DLD1 (cell line): ENCODE results near the gene ZBED6.
"Not testable (repeated sequence)": the region's sequence is repeated elsewhere in the genome, so short reads cannot be mapped to it uniquely, and the experiment has no call there.

Source experiments
- in situ Hi-C: cut with HindIII; loops from 2 replicates; pipeline ENCODE4 v1.10.0; 2017; ENCODE audit warnings: low sequenced_read_pairs

The ZBED6 gene

DNA sequence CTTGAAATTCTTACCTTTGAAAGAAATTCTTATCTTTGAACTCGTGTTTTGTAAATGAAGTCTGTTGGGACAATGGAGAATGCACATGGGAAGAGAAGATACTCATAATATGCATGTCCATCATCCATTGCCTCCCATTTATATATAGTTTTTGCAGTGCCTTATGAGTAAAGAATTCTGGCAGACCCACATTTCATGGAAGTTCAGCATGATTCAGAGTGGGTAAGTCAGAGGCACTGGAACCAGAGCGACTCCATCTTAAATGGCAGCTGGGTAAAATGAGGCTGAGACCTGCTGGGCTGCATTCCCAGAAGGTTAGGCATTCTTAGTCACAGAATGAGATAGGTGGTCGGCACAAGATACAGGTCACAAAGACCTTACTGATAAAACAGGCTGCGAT, 16.6 kb upstream of the ZBED6 start:
- in situ Hi-C loops: no loop called here

DNA sequence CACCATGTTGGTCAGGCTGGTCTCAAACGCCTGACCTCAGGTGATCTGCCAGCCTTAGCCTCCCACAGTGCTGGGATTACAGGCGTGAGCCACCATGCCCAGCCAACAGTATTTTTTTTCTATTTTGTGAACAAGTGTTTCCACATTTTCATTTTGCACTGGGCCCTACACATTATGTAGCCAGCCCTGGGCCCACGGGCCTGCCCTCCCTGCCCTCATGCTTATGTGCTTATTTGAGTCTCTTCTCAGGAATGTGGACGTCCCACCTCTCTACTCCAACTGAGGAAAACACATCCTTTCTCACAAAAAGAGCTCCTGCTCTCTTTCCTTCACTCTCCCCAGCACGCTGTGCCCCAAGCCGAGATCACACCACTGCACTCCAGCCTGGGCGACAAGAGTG, 13.5 kb upstream of the ZBED6 start:
- in situ Hi-C loops: no loop called here

DNA sequence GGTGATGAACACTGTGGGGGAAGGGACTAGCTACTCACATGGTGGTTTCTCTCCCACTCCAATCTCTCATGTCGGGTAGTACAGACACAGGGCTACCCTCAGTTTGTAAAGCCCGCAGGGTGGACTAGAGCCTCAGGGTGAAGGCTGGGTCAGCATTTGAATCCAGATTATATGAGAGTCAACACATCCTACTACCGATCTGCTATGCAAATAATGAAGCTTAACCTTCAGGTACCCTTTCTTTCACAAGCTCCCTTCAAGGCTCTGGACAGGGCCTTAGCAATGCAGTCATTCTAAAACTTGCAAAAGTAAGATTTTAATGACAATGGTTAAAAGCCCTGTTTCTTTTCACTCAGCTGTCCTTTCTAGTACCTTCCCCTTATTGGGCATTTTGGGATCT, 5.5 kb upstream of the ZBED6 start:
- in situ Hi-C loops: loop anchor here (5.0 kb wide), 1 partner anchor 58 kb away; no protein-coding TSS in a partner anchor

DNA sequence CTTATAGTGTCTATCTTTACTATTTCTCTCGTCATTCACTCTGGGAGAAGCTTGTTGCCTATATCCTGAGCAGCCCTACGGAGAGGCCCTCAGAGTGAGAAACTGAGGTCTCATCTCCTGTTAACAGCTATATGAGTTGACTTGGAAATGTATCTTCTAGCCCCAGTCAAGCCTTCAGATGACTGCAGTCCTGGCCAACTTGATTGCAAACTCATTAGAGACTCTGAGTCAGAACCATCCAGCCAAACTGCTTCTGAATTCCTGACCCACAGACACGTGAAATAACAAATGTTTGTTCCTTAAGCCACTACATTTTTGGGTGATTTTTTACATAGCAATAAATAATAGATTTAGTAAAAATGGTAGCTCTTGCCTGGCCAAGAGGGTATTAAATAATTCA, 3.9 kb upstream of the ZBED6 start:
- in situ Hi-C loops: loop anchor here (5.0 kb wide), 1 partner anchor 59 kb away; no protein-coding TSS in a partner anchor

DNA sequence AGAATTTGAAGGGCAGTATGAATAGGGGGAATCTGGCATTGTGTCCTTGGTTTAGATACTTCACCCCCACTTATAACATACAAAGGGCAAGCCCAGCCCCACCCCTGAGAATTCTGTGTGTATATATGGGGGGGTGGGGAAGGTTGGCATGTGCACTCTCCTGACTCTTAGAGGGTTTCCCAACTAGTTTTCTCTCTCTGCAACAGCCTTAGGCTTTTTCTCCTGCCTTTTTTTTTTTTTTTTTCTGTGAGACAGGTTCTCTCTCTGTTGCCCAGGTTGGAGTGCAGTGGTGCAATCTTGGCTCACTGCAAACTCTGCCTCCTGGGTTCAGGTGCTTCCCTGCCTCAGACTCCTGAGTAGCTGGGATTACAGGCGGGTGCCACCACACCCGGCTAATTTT, 2.9 kb upstream of the ZBED6 start:
- in situ Hi-C loops: loop anchor here (5.0 kb wide), 1 partner anchor 60 kb away; no protein-coding TSS in a partner anchor

DNA sequence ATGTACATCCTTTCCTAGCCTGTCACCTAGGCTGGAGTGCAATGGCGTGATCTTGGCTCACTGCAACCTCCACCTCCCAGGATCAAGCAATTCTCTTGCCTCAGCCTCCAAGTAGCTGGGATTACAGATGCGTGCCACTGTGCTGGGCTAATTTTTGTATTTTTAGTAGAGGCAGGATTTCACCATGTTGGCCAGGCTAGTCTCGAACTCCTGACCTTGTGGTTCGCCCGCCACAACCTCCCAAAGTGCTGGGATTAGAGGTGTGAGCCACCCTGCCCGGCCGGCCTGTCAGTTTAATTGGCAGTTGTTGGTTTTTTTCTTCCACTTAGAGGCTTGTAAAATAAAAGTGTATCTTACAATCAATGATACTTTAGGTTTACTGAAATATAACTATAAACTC, 1.9 kb upstream of the ZBED6 start:
- in situ Hi-C loops: loop anchor here (5.0 kb wide), 1 partner anchor 61 kb away; no protein-coding TSS in a partner anchor

DNA sequence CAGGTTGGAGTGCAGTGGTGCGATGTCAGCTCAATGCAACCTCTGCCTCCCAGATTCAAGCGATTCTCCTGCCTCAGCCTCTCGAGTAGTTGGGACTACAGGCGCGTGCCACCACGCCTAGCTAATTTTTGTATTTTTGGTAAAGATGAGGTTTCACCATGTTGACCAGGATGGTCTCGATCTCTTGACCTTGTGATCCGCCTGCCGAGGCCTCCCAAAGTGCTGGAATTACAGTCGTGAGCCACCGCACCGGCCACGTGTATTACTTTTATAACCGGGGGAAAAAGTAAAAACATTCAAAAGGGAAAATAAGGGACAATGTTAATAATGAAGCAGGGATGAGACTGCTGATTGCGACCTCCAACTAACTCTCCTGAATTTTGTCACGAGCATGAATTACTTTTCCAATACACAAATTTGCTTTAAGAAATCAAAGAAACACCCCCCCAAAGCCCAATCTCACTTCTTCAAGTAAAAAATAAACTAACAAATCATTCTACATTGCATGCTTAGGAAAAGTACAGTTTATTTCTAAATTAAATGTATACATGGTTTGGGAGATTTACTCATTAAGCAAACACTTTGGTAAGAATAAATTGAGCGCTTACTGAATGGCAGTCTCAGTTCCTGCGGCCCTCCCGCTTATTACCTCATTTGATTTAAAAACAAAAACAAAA, 521 bp upstream of the ZBED6 start:
- in situ Hi-C loops: loop anchor here (5.0 kb wide), 1 partner anchor 63 kb away; no protein-coding TSS in a partner anchor

DNA sequence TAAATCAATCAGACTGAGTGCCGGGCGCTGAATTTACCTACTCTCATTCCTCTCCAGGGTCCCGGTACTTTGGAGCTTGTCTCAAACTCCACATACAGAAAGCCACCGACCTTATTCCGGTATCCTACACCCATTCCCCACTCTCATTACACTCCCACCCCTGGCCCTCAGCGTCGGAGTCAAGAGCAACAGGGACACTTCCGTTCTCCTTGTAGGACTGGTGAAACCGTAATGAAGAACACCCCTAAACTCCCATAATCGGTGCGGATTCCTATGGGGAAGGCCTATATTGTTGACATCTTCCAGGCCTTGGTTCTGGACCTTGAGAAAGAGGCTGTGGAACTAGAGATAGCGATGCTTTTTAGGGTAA, 798 bp downstream of the ZBED6 start:
- in situ Hi-C loops: no loop called here

DNA sequence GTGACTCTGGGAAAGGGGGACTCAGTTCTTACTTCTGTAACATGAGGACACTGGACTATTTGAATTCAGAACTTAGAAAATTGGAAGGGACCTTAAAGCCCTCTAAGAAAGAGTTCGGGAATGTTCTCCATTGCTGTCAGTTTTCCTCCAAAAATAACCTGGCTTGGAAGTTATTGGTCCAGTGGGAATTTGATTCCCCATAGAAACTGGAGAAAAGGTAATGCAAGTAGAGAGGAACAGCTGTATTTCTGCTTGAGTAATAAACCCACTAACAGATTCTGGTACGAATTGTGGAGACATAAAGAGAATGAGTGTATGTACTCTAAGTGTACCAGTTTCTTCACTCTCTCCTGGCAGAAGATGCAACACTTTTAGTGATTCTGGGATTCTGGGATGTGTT, 1.8 kb downstream of the ZBED6 start:
- in situ Hi-C loops: no loop called here

DNA sequence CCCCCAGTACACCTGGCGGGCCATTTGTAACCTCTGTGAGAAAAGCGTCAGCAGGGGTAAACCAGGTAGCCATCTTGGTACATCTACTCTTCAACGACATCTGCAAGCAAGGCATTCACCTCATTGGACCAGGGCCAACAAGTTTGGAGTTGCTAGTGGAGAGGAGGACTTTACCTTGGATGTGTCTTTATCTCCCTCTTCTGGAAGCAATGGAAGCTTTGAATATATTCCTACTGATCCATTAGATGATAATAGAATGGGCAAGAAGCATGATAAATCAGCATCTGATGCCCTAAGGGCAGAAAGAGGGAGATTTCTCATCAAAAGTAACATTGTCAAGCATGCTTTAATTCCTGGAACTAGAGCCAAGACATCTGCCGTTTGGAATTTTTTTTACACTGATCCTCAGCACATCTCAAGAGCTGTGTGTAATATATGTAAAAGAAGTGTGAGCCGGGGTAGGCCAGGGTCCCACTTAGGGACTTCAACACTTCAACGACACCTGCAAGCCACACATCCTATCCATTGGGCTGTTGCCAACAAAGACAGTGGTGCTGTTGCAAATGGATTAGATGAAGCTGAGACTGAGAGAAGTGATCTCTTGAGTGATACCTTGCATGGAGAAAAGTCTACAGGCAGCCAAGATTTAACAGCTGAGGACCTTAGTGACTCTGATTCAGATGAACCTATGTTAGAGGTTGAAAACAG, 2.7 kb downstream of the ZBED6 start:
- in situ Hi-C loops: no loop called here

DNA sequence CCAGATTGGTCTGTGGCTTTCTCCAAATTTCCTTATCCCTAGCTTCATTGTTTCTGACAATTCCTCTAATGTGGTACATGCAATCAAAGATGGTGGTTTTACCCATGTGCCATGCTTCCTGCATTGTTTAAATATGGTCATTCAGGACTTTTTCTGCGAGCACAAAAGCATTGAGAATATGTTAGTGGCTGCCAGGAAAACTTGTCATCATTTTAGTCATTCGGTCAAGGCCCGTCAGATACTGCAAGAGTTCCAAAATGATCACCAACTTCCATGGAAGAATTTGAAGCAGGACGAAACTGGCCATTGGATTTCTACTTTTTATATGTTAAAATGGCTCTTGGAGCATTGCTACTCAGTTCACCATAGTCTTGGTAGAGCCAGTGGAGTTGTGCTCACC, 3.7 kb downstream of the ZBED6 start:
- in situ Hi-C loops: no loop called here

DNA sequence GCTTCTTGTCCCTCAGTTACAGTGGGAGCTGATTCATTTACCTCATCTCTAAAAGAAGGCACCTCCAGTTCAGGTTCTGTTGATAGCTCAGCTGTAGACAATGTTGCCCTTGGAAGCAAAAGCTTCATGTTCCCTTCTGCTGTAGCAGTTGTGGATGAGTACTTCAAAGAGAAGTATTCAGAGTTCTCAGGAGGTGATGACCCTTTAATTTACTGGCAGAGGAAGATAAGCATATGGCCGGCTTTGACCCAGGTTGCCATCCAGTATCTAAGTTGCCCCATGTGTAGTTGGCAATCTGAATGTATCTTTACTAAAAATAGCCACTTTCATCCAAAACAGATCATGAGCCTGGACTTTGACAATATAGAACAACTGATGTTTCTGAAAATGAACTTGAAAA, 4.5 kb downstream of the ZBED6 start:
- in situ Hi-C loops: no loop called here

DNA sequence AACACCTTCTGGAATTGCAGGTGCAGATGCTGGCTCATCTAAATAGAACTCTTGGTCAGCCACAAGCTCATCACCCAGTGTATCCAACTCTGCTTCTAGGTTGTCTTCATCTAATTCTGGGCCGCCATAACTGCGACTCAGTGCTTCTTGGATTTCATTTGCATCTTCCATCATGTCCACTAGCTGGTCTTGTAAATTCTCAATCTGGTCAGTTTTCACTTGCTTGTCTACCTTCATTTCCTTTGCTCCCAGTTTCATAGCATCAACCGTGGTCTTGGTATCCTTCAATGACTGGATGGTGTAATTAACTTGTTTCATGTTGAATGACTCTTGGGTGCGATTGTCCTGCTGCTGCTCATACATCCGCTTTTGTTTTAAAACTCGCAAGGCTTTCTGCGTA, 10.3 kb downstream of the ZBED6 start:
- in situ Hi-C loops: no loop called here

DNA sequence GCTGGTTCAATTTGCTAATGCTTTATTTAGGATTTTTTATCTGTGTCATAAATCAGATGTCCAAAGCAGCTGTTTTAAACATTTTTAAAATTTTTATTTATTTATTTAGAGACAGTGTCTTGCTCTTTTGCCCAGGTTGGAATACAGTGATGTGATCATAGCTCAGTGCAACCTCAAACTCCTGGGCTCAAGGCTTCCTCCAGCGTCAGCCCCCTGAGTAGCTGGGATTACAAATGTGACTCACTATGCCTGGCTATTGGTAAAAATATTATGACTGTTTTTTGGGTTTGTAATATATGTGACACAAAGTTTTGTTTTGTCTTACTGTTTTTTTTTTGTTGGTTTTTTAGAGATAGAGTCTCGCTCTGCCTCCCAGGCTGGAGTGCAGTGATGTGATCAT, 11.8 kb downstream of the ZBED6 start:
- in situ Hi-C loops: no loop called here

DNA sequence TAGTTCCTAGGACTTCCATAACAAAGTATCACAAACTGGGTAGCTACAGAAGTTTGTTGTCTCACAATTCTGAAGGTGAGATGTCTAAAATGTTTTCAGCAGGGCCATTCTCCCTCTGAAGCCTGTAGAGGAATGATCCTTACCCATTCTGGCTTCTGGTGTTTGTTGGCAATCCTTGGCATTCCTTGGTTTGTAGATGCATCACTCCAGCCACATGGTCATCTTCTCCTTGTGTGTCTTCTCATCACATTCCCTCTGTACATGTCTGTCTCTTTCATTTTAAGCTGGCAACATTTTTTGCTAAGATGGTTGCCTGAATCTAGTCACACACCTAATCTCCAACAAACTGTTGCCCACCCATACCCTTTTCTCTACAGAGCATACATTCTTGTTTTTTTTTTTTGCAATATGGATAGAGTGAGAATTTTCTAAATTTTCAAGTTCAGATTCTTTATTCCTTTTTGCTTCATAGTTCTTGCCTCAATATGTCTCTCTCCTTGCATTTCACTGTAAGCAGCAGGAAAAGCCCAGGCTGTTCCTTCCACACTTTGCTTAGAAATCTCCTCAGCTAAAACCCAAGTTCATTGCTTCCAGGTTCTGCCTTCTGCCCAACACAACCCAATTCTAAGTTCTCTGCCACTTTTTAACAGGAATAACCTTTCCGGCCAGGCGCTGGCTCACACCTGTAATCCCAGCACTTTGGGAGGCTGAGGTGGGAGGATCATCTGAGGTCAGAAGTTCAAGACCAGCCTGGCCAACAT, 18.3 kb downstream of the ZBED6 start:
- in situ Hi-C loops: no loop called here

DNA sequence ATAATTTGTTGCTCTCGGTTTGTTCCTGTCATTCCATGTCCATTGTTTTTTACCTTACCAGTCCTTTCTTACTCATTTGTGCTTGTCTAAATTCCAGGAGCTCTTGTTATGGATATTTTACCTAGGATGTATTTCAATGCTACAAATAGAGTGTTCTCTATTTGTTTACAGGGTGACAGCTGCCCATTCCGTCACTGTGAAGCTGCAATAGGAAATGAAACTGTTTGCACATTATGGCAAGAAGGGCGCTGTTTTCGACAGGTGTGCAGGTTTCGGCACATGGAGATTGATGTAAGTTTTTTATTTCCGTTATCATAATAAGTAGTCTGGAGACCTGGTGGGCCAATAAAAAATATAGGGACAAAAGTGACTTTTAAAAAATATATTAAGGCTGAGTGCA, 23.0 kb downstream of the ZBED6 start:
- in situ Hi-C loops: no loop called here

DNA sequence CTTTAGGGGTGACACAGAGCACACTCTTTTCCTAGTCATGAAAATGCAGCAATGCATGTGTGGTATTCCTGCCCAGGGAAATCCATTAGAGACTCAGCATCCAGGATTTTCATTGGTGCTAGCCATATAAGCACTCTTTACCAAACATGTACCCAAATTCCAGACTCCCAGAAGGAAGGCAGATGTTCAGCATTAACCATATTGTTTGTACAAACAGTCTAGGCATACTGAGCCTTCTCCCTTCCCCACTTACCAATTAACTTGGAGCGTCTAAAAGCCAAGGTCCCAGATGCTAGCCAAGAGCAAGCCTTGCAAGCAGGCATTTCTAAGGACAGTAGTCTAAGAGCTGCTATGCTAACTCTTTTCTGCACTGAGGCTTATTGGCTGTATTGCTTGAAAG, 27.9 kb downstream of the ZBED6 start:
- in situ Hi-C loops: no loop called here

DNA sequence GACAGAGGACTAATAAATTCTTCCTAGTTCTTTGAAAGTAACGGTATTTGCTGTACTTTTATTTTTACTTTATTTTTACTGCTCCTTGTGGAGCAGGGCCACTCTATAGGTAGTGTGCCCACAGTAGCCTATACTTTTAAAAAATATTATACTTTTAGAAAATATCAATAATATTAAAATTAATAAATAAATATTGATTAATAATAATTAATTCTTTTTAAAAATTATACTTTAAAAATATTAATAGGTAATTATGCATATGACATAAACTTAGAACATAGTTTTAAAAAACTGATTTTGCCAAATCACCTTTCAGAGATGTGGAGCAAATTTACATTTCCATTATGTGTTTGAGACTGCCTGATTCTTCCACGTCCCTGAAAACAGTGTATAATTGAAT, 30.8 kb downstream of the ZBED6 start:
- in situ Hi-C loops: no loop called here

DNA sequence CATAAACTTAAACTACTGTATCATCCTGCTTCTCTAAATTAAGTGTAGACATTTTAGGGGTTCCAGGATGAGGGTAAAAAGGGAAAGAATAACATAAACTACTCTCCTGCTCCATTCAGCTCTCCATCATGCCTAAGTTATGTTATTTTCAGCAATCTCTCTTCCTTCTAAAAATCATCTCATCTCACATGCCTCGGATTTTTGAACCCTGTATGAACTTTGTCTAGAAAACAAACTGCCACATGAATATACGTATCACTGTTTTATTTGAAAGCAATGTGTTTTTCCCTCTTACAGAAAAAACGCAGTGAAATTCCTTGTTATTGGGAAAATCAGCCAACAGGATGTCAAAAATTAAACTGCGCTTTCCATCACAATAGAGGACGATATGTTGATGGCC, 32.6 kb downstream of the ZBED6 start:
- in situ Hi-C loops: no loop called here

DNA sequence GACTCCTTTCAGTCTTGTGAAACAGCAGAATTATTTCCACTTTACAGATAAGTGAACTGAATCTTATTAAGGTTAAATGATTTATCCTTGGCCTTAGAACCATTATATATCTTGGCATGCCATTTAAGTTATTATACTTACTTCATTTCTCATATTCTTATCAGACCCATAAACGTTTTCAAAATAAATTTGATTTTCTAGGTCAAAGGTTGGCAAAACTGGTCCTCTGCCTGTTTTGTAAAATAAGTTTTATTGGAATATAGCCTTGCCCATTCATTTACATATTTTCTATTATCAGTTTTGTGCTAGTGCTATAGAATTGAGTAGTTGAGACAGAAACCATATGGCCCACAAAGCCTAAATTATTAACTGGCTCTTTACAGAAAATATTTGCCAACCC, 33.1 kb downstream of the ZBED6 start:
- in situ Hi-C loops: no loop called here

DNA sequence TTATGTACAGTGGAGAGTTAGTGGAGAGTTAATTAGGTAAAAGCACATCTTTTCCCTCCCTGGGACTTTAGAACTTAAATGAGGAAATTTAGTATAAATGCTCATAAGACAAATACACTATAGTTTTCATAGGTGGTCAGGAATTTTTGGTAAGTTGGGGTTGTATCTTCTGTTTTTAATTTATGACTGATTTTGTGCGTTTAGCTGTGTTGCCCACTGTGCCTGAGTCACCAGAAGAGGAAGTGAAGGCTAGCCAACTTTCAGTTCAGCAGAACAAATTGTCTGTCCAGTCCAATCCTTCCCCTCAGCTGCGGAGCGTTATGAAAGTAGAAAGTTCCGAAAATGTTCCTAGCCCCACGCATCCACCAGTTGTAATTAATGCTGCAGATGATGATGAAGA, 33.8 kb downstream of the ZBED6 start:
- in situ Hi-C loops: not testable (repeated sequence)

DNA sequence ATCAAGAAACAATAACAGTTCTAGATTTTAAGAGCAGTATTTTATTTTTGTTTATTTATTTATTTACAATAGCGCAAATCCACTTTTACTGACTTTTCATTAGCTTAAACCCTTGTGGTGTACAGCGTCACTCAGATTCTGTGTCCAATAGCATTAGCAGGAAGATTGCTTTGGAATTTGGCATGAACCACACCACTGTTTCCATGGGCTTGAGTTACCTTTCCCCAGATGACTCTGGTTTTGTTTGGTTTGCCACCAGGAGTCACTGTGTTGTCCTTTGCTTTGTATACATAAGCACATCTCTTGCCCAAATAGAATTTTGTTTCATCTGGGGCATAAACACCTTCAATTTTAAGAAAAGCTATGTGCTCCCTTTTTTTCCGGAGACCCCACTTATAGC, 40.1 kb downstream of the ZBED6 start:
- in situ Hi-C loops: no loop called here
